Measurements from ENCODE around the gene SMG6. TPM values are rescaled to one million over a fixed set of nuclear protein-coding genes. Genes with fewer than 3 reads are reported as not detected.

SMG6 gene
- total RNA-seq (10 to 100 TPM; 12.2 to 38.6 (median 22.1) TPM), polyA plus RNA-seq (10 to 100 TPM; 14.7 to 27.2 TPM)
- long read RNA-seq, donor 1, partial matches to known transcripts: 2 of 7 reads
- long read RNA-seq, donor 1, other reads (novel, unspliced or antisense): 3 of 7 reads
- long read RNA-seq, donor 2, full-length matches to known transcripts: 7 of 16 reads
- long read RNA-seq, donor 2, partial matches to known transcripts: 7 of 16 reads
- long read RNA-seq, donor 2, other reads (novel, unspliced or antisense): 2 of 16 reads
- long read RNA-seq, donor 3, partial matches to known transcripts: 3 of 7 reads
- long read RNA-seq, donor 3, other reads (novel, unspliced or antisense): 0 of 7 reads

- Histone ChIP-seq H3K9me3 (no peaks in the 10 kb centered on the region), H3K4me1 (peaks cover 0 to 31% (median 17%) of the 10 kb centered on the region in 12 donors), H3K27ac (peak within 1 kb of the TSS; percentile 71 to 96 (median 92)), H3K4me3 (peak within 1 kb of the TSS; percentile 76 to 99 (median 88)), H3K27me3 (no peaks in the 10 kb centered on the region), H3K36me3 (peaks cover 0 to 22% (median 17%) of the 10 kb centered on the region in 9 donors)
- 0 to 1% (median 0%) methylated on average over 49 to 107 of the region's 108 CpGs for WGBS, 4 donors
- DNase-seq (peak; percentile 93 to 96 (median 95)), ATAC-seq (peak; percentile 90 to 98 (median 97))
- peak in 1 of 12 donors; percentile 27 for TF ChIP-seq CTCF (IDR thresholded peaks at IDR 0.05)
- TF ChIP-seq POLR2A (IDR thresholded peaks at IDR 0.05): peak in 1 of 2 donors; percentile 51
- intact Hi-C loops (cut with DNase I): no loop called here
These were observed at the start of gene SMG6, which contains the start of gene SRR for GRCh38 chr17:2303204-2304188. SMG6 (minus strand) TSS chr17:2303785; CDS start chr17:2303720, 65 bp downstream. SRR (plus strand) TSS chr17:2303950; CDS start chr17:2315561, 11,611 bp downstream.

- Histone ChIP-seq H3K4me1 (peaks cover 0 to 13% (median 5%) of the 10 kb centered on the region in 12 donors), H3K27me3 (no peaks in the 10 kb centered on the region), H3K9me3 (no peaks in the 10 kb centered on the region), H3K27ac (no peak overlapping the region), H3K4me3 (no peak overlapping the region), H3K36me3 (no peaks in the 10 kb centered on the region)
- DNase-seq (no peak), ATAC-seq (peak in 1 of 4 donors; percentile 10)
- TF ChIP-seq CTCF (IDR thresholded peaks at IDR 0.05) (no peak), POLR2A (IDR thresholded peaks at IDR 0.05) (no peak)
- intact Hi-C loops (cut with DNase I): loop anchor here in 2 of 10 donors (5.0 kb wide), 1 partner anchor 299 kb away; no protein-coding TSS in a partner anchor
- WGBS, 4 donors: 94 to 96% (median 96%) methylated on average over 6 of the region's 6 CpGs
These were observed 47.7 kb upstream of the SMG6 start for GRCh38 chr17:2351269-2351668.

GRCh38 chr17:2347805-2348685, 44.5 kb upstream of the SMG6 start:
- no peaks in the 10 kb centered on the region for H3K9me3 ChIP-seq
- TF ChIP-seq CTCF (IDR thresholded peaks at IDR 0.05) (no peak), POLR2A (IDR thresholded peaks at IDR 0.05) (no peak)
- DNase-seq (peak in 1 of 5 donors; percentile 58), ATAC-seq (peak; percentile 61 to 68 (median 62))
- H3K27me3 ChIP-seq: no peaks in the 10 kb centered on the region
- peaks cover 0 to 13% (median 5%) of the 10 kb centered on the region in 12 donors for H3K4me1 ChIP-seq
- H3K27ac ChIP-seq: no peak overlapping the region
- peaks cover 0 to 21% (median 9%) of the 10 kb centered on the region in 9 donors for H3K36me3 ChIP-seq
- H3K4me3 ChIP-seq: no peak overlapping the region
- WGBS, 4 donors: 63 to 68% (median 67%) methylated on average over 11 of the region's 11 CpGs
- intact Hi-C loops (cut with DNase I): no loop called here

Measured in heart left ventricle (tissue), 16 donors.